Endothelial cell of umbilical vein (primary cell): ENCODE data around the gene TBL3. TPM values are rescaled to one million over a fixed set of nuclear protein-coding genes. Genes with fewer than 3 reads are reported as not detected.

Experiments used
- BruUV-seq: library from RNA; stranded (reverse); fragments of 400-500 nt; replicated peaks from 2 replicates; lab custom pipeline; 2021; lab: Mats Ljungman, UMichigan
- CTCF ChIA-PET: fragments of 300-600, 350-600 bp; sonication (Branson Sonifier 250); formaldehyde crosslinking; loops from one replicate; lab custom pipeline; 2021; ENCODE audit warnings: antibody characterized with exemption, inconsistent platforms; lab: Charles Lee
- POLR2A ChIA-PET: fragments of 300-600, 350-600 bp; sonication (Branson Sonifier 250); formaldehyde crosslinking; loops from one replicate; lab custom pipeline; 2021; ENCODE audit warnings: antibody characterized with exemption, inconsistent platforms; lab: Charles Lee
- DNase-seq: peaks from one replicate; pipeline ENCODE4 v3.0.0-alpha.2; 2011; ENCODE audit warnings: low read depth, low spot score
- FAIRE-seq: peaks from 2 replicates; lab custom pipeline; 2011; peaks lifted over from hg19 to GRCh38; lab: Jason Lieb, UNC
- H2AFZ ChIP-seq: 2 replicates; pipeline ENCODE4 v1.6.0; 2012; ENCODE audit warnings: low read depth, low read length, control low read depth, inconsistent platforms
- H3K27ac ChIP-seq: 2 replicates; pipeline ENCODE4 v1.5.1; 2011; ENCODE audit warnings: low read depth, mild to moderate bottlenecking, control low read depth, low read length, moderate library complexity; ENCODE audit not compliant: insufficient read depth
- H3K27me3 ChIP-seq, 2 experiments: 2 replicates each; pipeline versions ENCODE4 v1.6.0 to v1.6.1; 2011; ENCODE audit warnings: low read length in 2 of 2, mixed read lengths in 1 of 2; ENCODE audit not compliant: control insufficient read depth in 2 of 2, insufficient read depth in 2 of 2
- H3K36me3 ChIP-seq, 2 experiments: 2 replicates in 1 of 2; 3 replicates in 1 of 2; pipeline ENCODE4 v1.5.1; 2011; ENCODE audit warnings: low read length in 2 of 2, mild to moderate bottlenecking in 1 of 2, moderate library complexity in 1 of 2; ENCODE audit not compliant: control insufficient read depth in 2 of 2, insufficient read depth in 2 of 2; ENCODE audit errors: extremely low read depth in 1 of 2
- H3K4me1 ChIP-seq: 3 replicates; pipeline ENCODE4 v1.5.1; 2011; ENCODE audit warnings: mild to moderate bottlenecking, low read length; ENCODE audit not compliant: control insufficient read depth, insufficient read depth; ENCODE audit errors: extremely low read depth
- H3K4me2 ChIP-seq: 2 replicates; pipeline ENCODE4 v1.6.1; 2011; ENCODE audit warnings: low read length, control low read depth, mixed read lengths; ENCODE audit not compliant: insufficient read depth
- H3K4me3 ChIP-seq, 3 experiments: fragments of 200-600 bp in 1 of 3; sonication (generic), shearing (Covaris generic) in 1 of 3; replicated peaks in 1 of 3; 2 replicates each; pipeline ENCODE4 v1.5.1; 2011 to 2016; ENCODE audit warnings: control low read depth in 3 of 3, low read length in 3 of 3, mild to moderate bottlenecking in 2 of 3, inconsistent platforms in 1 of 3, low read depth in 1 of 3, moderate library complexity in 1 of 3; ENCODE audit not compliant: insufficient read depth in 1 of 3
- H3K79me2 ChIP-seq: 2 replicates; pipeline ENCODE4 v1.6.0; 2012; ENCODE audit warnings: low read length, inconsistent platforms; ENCODE audit not compliant: control insufficient read depth, insufficient read depth
- H3K9ac ChIP-seq: replicated peaks from 2 replicates; pipeline ENCODE3; 2011; ENCODE audit warnings: low read length, control low read depth; ENCODE audit not compliant: insufficient read depth; ENCODE audit errors: extremely low read depth
- H3K9me1 ChIP-seq: replicated peaks from 3 replicates; pipeline ENCODE4 v1.6.0; 2011; ENCODE audit warnings: mild to moderate bottlenecking, low read length; ENCODE audit not compliant: control insufficient read depth, insufficient read depth; ENCODE audit errors: extremely low read depth
- H3K9me3 ChIP-seq: replicated peaks from 2 replicates; pipeline ENCODE4 v1.5.1; 2012; ENCODE audit warnings: low read length, inconsistent platforms; ENCODE audit not compliant: control insufficient read depth, insufficient read depth
- H4K20me1 ChIP-seq: replicated peaks from 2 replicates; pipeline ENCODE3; 2011; ENCODE audit warnings: mild to moderate bottlenecking, low read length; ENCODE audit not compliant: control insufficient read depth, insufficient read depth; ENCODE audit errors: extremely low read depth
- CTCF ChIP-seq, 2 donors: IDR thresholded peaks; 1 replicate in 1 of 2; 2 replicates in 1 of 2; pipeline ENCODE4 v1.5.1; 2011; ENCODE audit warnings: low read length in 2 of 2, mild to moderate bottlenecking in 2 of 2, moderate library complexity in 2 of 2, control low read depth in 1 of 2, inconsistent platforms in 1 of 2, low read depth in 1 of 2; ENCODE audit not compliant: insufficient read depth in 1 of 2; ENCODE audit errors: extremely low read depth in 1 of 2
- EZH2 ChIP-seq: IDR thresholded peaks from 2 replicates; pipeline ENCODE4 v1.6.1; 2012; ENCODE audit warnings: borderline replicate concordance, low read depth, mild to moderate bottlenecking, moderate library complexity, low read length, inconsistent platforms; ENCODE audit not compliant: severe bottlenecking
- FOS ChIP-seq: IDR thresholded peaks from 2 replicates; pipeline ENCODE4 v1.6.1; 2011; ENCODE audit warnings: mild to moderate bottlenecking, low read length, moderate library complexity, borderline replicate concordance; ENCODE audit not compliant: insufficient read depth
- GATA2 ChIP-seq: IDR thresholded peaks from 2 replicates; pipeline ENCODE4 v1.7.0; 2011; ENCODE audit warnings: low read depth, mild to moderate bottlenecking, moderate library complexity, mixed read lengths, low read length; ENCODE audit not compliant: insufficient read length, insufficient read depth
- JUN ChIP-seq: IDR thresholded peaks from 2 replicates; pipeline ENCODE4 v1.6.1; 2011; ENCODE audit warnings: borderline replicate concordance, low read depth; ENCODE audit not compliant: insufficient read length, insufficient read depth
- MAX ChIP-seq: IDR thresholded peaks from 2 replicates; pipeline ENCODE4 v1.6.1; 2011; ENCODE audit not compliant: insufficient read depth, insufficient read length
- MYC ChIP-seq: IDR thresholded peaks from one replicate; pipeline ENCODE4 v1.6.1; 2011; ENCODE audit warnings: mild to moderate bottlenecking, low read depth, low read length
- POLR2A ChIP-seq: IDR thresholded peaks from 2 replicates; pipeline ENCODE4 v1.6.1; 2012; ENCODE audit warnings: low read depth, mild to moderate bottlenecking, control low read depth, low read length
- POLR2AphosphoS5 ChIP-seq: IDR thresholded peaks from 2 replicates; pipeline ENCODE4 v1.6.1; 2012; ENCODE audit warnings: low read depth, mild to moderate bottlenecking, control low read depth, low read length, moderate library complexity; ENCODE audit not compliant: insufficient read depth
- dilution Hi-C: fragments of 300-500 bp; cut with MboI; formaldehyde crosslinking; loops from one replicate; pipeline ENCODE4 v1.15.0; 2019; ENCODE audit warnings: low sequenced_read_pairs; ENCODE audit not compliant: extremely low pct_ligation_motif_present
- intact Hi-C: fragments of 100-400 bp; cut with micrococcal nuclease; formaldehyde crosslinking; loops from one replicate; pipeline ENCODE4 v1.10.0; 2022
- polyA plus RNA-seq, 4 experiments: library from polyadenylated mRNA; depleted of rRNA in 3 of 4; stranded (reverse) in 3 of 4; unstranded in 1 of 4; fragments of >200 nt; gene quantifications; 2 replicates each; pipeline versions ENCODE4 v1.2.1 to v1.2.3, GENCODE V29; 2011 to 2012; ENCODE audit warnings: missing spikeins in 1 of 4
- total RNA-seq: library from RNA; stranded (reverse); gene quantifications from 2 replicates; pipeline ENCODE4 v1.2.3, GENCODE V29; 2021

The TBL3 gene
- total and polyA plus RNA-seq, 2 donors (not counting 3 experiments of a cell fraction or from before 2014, with no cell fraction given), result 42.2 to 77.1 TPM

- H3K4me2 ChIP-seq, result peak overlapping the region; percentile 8
Observed at GRCh38 chr16:2019921-2020831, 48.3 kb downstream of the TBL3 start.

GRCh38 chr16:2022723-2023091, 50.9 kb downstream of the TBL3 start:
- dilution Hi-C loops, result no loop called here

More at GRCh38 chr16:2019921-2020831, 48.3 kb downstream of the TBL3 start:
- Histone ChIP-seq H2AFZ (peak overlapping the region; percentile 27), H4K20me1 (no peaks in the 10 kb centered on the region), H3K27ac (no peak overlapping the region), H3K4me1 (peaks cover 15% of the 10 kb centered on the region), H3K79me2 (no peaks in the 10 kb centered on the region), H3K36me3 (no peaks in the 10 kb centered on the region), H3K27me3 (peaks cover 4 to 11% of the 10 kb centered on the region in 2 experiments), H3K9me1 (no peaks in the 10 kb centered on the region), H3K9ac (no peak overlapping the region), H3K9me3 (no peaks in the 10 kb centered on the region), H3K4me3 (no peak overlapping the region)
- intact Hi-C loops, result no loop called here
- TF ChIP-seq JUN (no peak), EZH2 (peak; percentile 30)
- ChIA-PET CTCF (interaction anchor here (1.1 to 8.9 kb wide), 3 partner anchors 15 to 120 kb away, joined by 3 to 137 read pairs (median 6); partner anchors contain the start of gene PKD1), POLR2A (no interaction called here)
- DNase-seq (no peak), FAIRE-seq (no peak)
- BruUV-seq, result no TSS peak
- dilution Hi-C loops, result no loop called here

More at GRCh38 chr16:2022723-2023091, 50.9 kb downstream of the TBL3 start:
- Histone ChIP-seq H3K4me1 (peaks cover 21% of the 10 kb centered on the region), H2AFZ (peak overlapping the region; percentile 93), H3K9me1 (no peaks in the 10 kb centered on the region), H3K4me3 (peak overlapping the region in 2 of 3 experiments; percentile 20 to 24), H3K9me3 (no peaks in the 10 kb centered on the region), H3K27me3 (peaks cover 4 to 11% of the 10 kb centered on the region in 2 experiments), H3K4me2 (peak overlapping the region; percentile 52), H3K9ac (no peak overlapping the region), H3K27ac (no peak overlapping the region), H3K36me3 (no peaks in the 10 kb centered on the region), H3K79me2 (peaks cover 4% of the 10 kb centered on the region), H4K20me1 (no peaks in the 10 kb centered on the region)
- FAIRE-seq (no peak), DNase-seq (no peak)
- ChIA-PET POLR2A (interaction anchor here (3.1 kb wide), 1 partner anchor 132 kb away, joined by 20 read pairs; the partner anchor contains the start of gene TRAF7), CTCF (interaction anchor here (0.6 to 8.9 kb wide), 33 partner anchors 10 to 252 kb away, joined by 3 to 137 read pairs (median 5); partner anchors contain the start of genes ECI1, GFER, NTHL1 and PKD1)
- intact Hi-C loops, result loop anchor here (1.0 to 2.0 kb wide), 4 partner anchors 24 to 118 kb away; partner anchors contain the start of genes NTHL1 and TSC2
- BruUV-seq, result no TSS peak
- TF ChIP-seq EZH2, result no peak
- no peak for TF ChIP-seq POLR2A
- TF ChIP-seq JUN, result no peak
- no peak for TF ChIP-seq GATA2
- no peak for TF ChIP-seq POLR2AphosphoS5
- no peak for TF ChIP-seq CTCF (IDR thresholded peaks at IDR 0.05; ENCODE audit: extremely low read depth in 1 of 2, insufficient read depth in 1 of 2, low read depth in 1 of 2, low read length in 2 of 2)
- TF ChIP-seq FOS, result no peak
- no peak for TF ChIP-seq MAX
- no peak for TF ChIP-seq MYC
